Measurements from ENCODE around the gene CCDC172.

DNA sequence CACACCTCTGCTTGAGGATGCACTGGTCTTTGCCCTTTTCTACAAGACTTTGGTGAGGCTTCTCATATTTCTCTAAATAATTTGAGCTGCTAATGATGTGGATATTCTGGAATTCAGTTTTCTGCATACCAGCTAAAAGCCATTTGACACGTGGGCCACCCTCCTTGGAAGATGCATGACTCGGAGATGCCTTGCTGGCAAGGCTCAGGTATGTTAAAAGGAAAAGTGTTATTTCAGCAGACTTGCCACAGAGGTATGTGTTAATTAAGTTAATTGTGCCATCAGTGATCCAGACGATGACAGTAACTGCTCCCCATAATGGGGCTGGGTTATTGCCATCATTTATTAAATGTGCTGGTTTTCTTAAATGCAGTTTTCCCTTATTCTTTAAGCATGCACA, 42.5 kb upstream of the CCDC172 start:
- TF ChIP-seq, protein P1, sequence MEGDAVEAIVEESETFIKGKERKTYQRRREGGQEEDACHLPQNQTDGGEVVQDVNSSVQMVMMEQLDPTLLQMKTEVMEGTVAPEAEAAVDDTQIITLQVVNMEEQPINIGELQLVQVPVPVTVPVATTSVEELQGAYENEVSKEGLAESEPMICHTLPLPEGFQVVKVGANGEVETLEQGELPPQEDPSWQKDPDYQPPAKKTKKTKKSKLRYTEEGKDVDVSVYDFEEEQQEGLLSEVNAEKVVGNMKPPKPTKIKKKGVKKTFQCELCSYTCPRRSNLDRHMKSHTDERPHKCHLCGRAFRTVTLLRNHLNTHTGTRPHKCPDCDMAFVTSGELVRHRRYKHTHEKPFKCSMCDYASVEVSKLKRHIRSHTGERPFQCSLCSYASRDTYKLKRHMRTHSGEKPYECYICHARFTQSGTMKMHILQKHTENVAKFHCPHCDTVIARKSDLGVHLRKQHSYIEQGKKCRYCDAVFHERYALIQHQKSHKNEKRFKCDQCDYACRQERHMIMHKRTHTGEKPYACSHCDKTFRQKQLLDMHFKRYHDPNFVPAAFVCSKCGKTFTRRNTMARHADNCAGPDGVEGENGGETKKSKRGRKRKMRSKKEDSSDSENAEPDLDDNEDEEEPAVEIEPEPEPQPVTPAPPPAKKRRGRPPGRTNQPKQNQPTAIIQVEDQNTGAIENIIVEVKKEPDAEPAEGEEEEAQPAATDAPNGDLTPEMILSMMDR (IDR thresholded peaks at IDR 0.05), result no peak
- TF ChIP-seq ZFX (IDR thresholded peaks at IDR 0.05; ENCODE audit: borderline replicate concordance), result no peak
